Measurements from ENCODE around the gene AP2M1. TPM values are rescaled to one million over a fixed set of nuclear protein-coding genes. Genes with fewer than 3 reads are reported as not detected.

AP2M1 gene
- total and polyA plus RNA-seq, 2 donors (not counting 3 experiments of a cell fraction or from before 2014, with no cell fraction given) = 431 to 602 TPM

GRCh38 chr3:184230081-184230602 is 55.5 kb downstream of the AP2M1 start:
- H3K27ac ChIP-seq (ENCODE audit: insufficient read depth, low read depth, low read length) = no peak overlapping the region
- ChIA-PET CTCF (interaction anchor here (1.0 to 1.4 kb wide), 3 partner anchors 20 to 59 kb away, joined by 3 read pairs; partner anchors contain the start of gene EEF1AKMT4), POLR2A (no interaction called here)
- H4K20me1 ChIP-seq (replicated peaks; ENCODE audit: control insufficient read depth, extremely low read depth, insufficient read depth, low read length) = no peaks in the 10 kb centered on the region
- peaks cover 38 to 55% of the 10 kb centered on the region in 2 experiments for H3K27me3 ChIP-seq (ENCODE audit: control insufficient read depth in 2 of 2, insufficient read depth in 2 of 2, low read length in 2 of 2)
- TF ChIP-seq EZH2 (IDR thresholded peaks at IDR 0.05; ENCODE audit: borderline replicate concordance, low read depth, low read length, severe bottlenecking) (peak; percentile 92), POLR2A (IDR thresholded peaks at IDR 0.05; ENCODE audit: low read depth, low read length) (no peak)
- H3K9me3 ChIP-seq (replicated peaks; ENCODE audit: control insufficient read depth, insufficient read depth, low read length) = no peaks in the 10 kb centered on the region
- DNase-seq (ENCODE audit: low read depth, low spot score) (no peak), FAIRE-seq (no peak)
- H3K36me3 ChIP-seq (ENCODE audit: control insufficient read depth in 2 of 2, extremely low read depth in 1 of 2, insufficient read depth in 2 of 2, low read length in 2 of 2) = no peaks in the 10 kb centered on the region
- peaks cover 4% of the 10 kb centered on the region for H3K4me1 ChIP-seq (ENCODE audit: control insufficient read depth, extremely low read depth, insufficient read depth, low read length)
- dilution Hi-C loops (cut with MboI; ENCODE audit: extremely low pct_ligation_motif_present, low sequenced_read_pairs) = no loop called here
- BruUV-seq (replicated peaks) = no TSS peak
- H2AFZ ChIP-seq (ENCODE audit: low read depth, low read length) = no peak overlapping the region
- H3K4me3 ChIP-seq (replicated peaks in 1 of 3; ENCODE audit: insufficient read depth in 1 of 3, low read depth in 1 of 3, low read length in 3 of 3) = no peak overlapping the region
- intact Hi-C loops (cut with micrococcal nuclease) = no loop called here
- no peaks in the 10 kb centered on the region for H3K9me1 ChIP-seq (replicated peaks; ENCODE audit: control insufficient read depth, extremely low read depth, insufficient read depth, low read length)
- no peak overlapping the region for H3K4me2 ChIP-seq (ENCODE audit: insufficient read depth, low read length)
- no peaks in the 10 kb centered on the region for H3K79me2 ChIP-seq (ENCODE audit: control insufficient read depth, insufficient read depth, low read length)
- no peak overlapping the region for H3K9ac ChIP-seq (replicated peaks; ENCODE audit: extremely low read depth, insufficient read depth, low read length)

- Histone ChIP-seq H2AFZ (ENCODE audit: low read depth, low read length) (no peak overlapping the region), H3K36me3 (ENCODE audit: control insufficient read depth in 2 of 2, extremely low read depth in 1 of 2, insufficient read depth in 2 of 2, low read length in 2 of 2) (no peaks in the 10 kb centered on the region), H3K4me3 (replicated peaks in 1 of 3; ENCODE audit: insufficient read depth in 1 of 3, low read depth in 1 of 3, low read length in 3 of 3) (no peak overlapping the region), H3K27me3 (ENCODE audit: control insufficient read depth in 2 of 2, insufficient read depth in 2 of 2, low read length in 2 of 2) (peaks cover 38 to 55% of the 10 kb centered on the region in 2 experiments), H3K9me1 (replicated peaks; ENCODE audit: control insufficient read depth, extremely low read depth, insufficient read depth, low read length) (no peaks in the 10 kb centered on the region), H3K9me3 (replicated peaks; ENCODE audit: control insufficient read depth, insufficient read depth, low read length) (no peaks in the 10 kb centered on the region), H4K20me1 (replicated peaks; ENCODE audit: control insufficient read depth, extremely low read depth, insufficient read depth, low read length) (no peaks in the 10 kb centered on the region), H3K27ac (ENCODE audit: insufficient read depth, low read depth, low read length) (no peak overlapping the region), H3K4me1 (ENCODE audit: control insufficient read depth, extremely low read depth, insufficient read depth, low read length) (peaks cover 4% of the 10 kb centered on the region), H3K79me2 (ENCODE audit: control insufficient read depth, insufficient read depth, low read length) (no peaks in the 10 kb centered on the region), H3K4me2 (ENCODE audit: insufficient read depth, low read length) (no peak overlapping the region), H3K9ac (replicated peaks; ENCODE audit: extremely low read depth, insufficient read depth, low read length) (no peak overlapping the region)
- FAIRE-seq (no peak), DNase-seq (ENCODE audit: low read depth, low spot score) (no peak)
- ChIA-PET CTCF (interaction anchor here (1.0 to 1.4 kb wide), 2 partner anchors 19 to 54 kb away, joined by 3 read pairs; partner anchors contain the start of gene EEF1AKMT4), POLR2A (interaction anchor here (0.6 kb wide), 1 partner anchor 26 kb away, joined by 4 read pairs; no protein-coding TSS in a partner anchor)
- TF ChIP-seq EZH2 (IDR thresholded peaks at IDR 0.05; ENCODE audit: borderline replicate concordance, low read depth, low read length, severe bottlenecking) = peak; percentile 87
- TF ChIP-seq POLR2AphosphoS5 (IDR thresholded peaks at IDR 0.05; ENCODE audit: insufficient read depth, low read depth, low read length) = no peak
- no TSS peak for BruUV-seq (replicated peaks)
- intact Hi-C loops (cut with micrococcal nuclease) = no loop called here
- dilution Hi-C loops (cut with MboI; ENCODE audit: extremely low pct_ligation_motif_present, low sequenced_read_pairs) = no loop called here
Measured at GRCh38 chr3:184230603-184231528, 56.2 kb downstream of the AP2M1 start.

All from endothelial cell of umbilical vein (primary cell).